Measurements from ENCODE around the gene MAP1LC3B.

GRCh38 chr16:87420026-87421002 lies 28.2 kb downstream of the MAP1LC3B start:
- TF ChIP-seq TCF12 (IDR thresholded peaks at IDR 0.05; ENCODE audit: low read depth) (no peak), EP300 (IDR thresholded peaks at IDR 0.05; ENCODE audit: borderline replicate concordance) (no peak), TAF1 (IDR thresholded peaks at IDR 0.05; ENCODE audit: low read depth) (no peak), MAX (IDR thresholded peaks at IDR 0.05) (no peak), TEAD4 (IDR thresholded peaks at IDR 0.05) (no peak), REST (IDR thresholded peaks at IDR 0.05; ENCODE audit: low read depth) (no peak), ZBTB7A (IDR thresholded peaks at IDR 0.05; ENCODE audit: low read depth) (no peak), YY1 (IDR thresholded peaks at IDR 0.05; ENCODE audit: low read depth) (no peak), RAD21 (IDR thresholded peaks at IDR 0.05; ENCODE audit: low read depth) (no peak), FOXM1 (IDR thresholded peaks at IDR 0.05; ENCODE audit: borderline replicate concordance, low read depth) (no peak), EGR1 (IDR thresholded peaks at IDR 0.05) (no peak), USF1 (IDR thresholded peaks at IDR 0.05) (no peak)

All from Ishikawa (cell line).